GM13976 (cell line): ENCODE results near the gene KCND3.

Experiments used
- DNase-seq: peaks from one replicate; pipeline ENCODE4 v3.0.0; 2012; ENCODE audit warnings: low spot score
- CTCF ChIP-seq: IDR thresholded peaks from 2 replicates; pipeline ENCODE4 v1.5.1; 2012; ENCODE audit warnings: borderline replicate concordance, mild to moderate bottlenecking; ENCODE audit not compliant: insufficient read depth; ENCODE audit errors: extremely low read depth, missing control alignments, control extremely low read depth
- in situ Hi-C: fragments of 300-500 bp; cut with MboI; formaldehyde crosslinking; loops from one replicate; pipeline ENCODE4 v1.12.0; 2022; ENCODE audit warnings: low sequenced_read_pairs, mixed read lengths, inconsistent platforms; ENCODE audit not compliant: unreplicated experiment

KCND3 gene

GRCh38 chr1:111855260-111855659 is 134.2 kb downstream of the KCND3 start:
- in situ Hi-C loops: no loop called here
- no peak for TF ChIP-seq CTCF
- no peak for DNase-seq

GRCh38 chr1:111852261-111852721 is 137.2 kb downstream of the KCND3 start:
- DNase-seq: no peak
- no peak for TF ChIP-seq CTCF
- in situ Hi-C loops: no loop called here

GRCh38 chr1:111851552-111851951 is 137.9 kb downstream of the KCND3 start:
- TF ChIP-seq CTCF: no peak
- in situ Hi-C loops: no loop called here
- no peak for DNase-seq

GRCh38 chr1:111850109-111850508 is 139.4 kb downstream of the KCND3 start:
- DNase-seq: no peak
- in situ Hi-C loops: no loop called here
- no peak for TF ChIP-seq CTCF

- in situ Hi-C loops: no loop called here
- DNase-seq: no peak
- no peak for TF ChIP-seq CTCF
Observed at GRCh38 chr1:111848852-111849545, 140.5 kb downstream of the KCND3 start.

GRCh38 chr1:111847466-111847865 is 142.0 kb downstream of the KCND3 start:
- no peak for TF ChIP-seq CTCF
- no peak for DNase-seq
- in situ Hi-C loops: no loop called here
